DND-41 (cell line): ENCODE data around the gene ZBTB32.

Source experiments
- EZH2 ChIP-seq: IDR thresholded peaks from 3 replicates; pipeline ENCODE4 v1.6.1; 2012; ENCODE audit warnings: borderline replicate concordance, low read depth, mild to moderate bottlenecking, moderate library complexity, low read length, inconsistent platforms; ENCODE audit not compliant: severe bottlenecking
- TF ChIP-seq, protein P1 (sequence below): IDR thresholded peaks from 2 replicates; pipeline ENCODE4 v1.5.1; 2012; ENCODE audit warnings: borderline replicate concordance, low read length, moderate library complexity, mild to moderate bottlenecking; ENCODE audit not compliant: poor library complexity, severe bottlenecking; ENCODE audit errors: extremely low read depth

GRCh38 chr19:35742121-35742724, 37.9 kb downstream of the ZBTB32 start, which contains the start of gene IGFLR1:
- TF ChIP-seq, protein P1, sequence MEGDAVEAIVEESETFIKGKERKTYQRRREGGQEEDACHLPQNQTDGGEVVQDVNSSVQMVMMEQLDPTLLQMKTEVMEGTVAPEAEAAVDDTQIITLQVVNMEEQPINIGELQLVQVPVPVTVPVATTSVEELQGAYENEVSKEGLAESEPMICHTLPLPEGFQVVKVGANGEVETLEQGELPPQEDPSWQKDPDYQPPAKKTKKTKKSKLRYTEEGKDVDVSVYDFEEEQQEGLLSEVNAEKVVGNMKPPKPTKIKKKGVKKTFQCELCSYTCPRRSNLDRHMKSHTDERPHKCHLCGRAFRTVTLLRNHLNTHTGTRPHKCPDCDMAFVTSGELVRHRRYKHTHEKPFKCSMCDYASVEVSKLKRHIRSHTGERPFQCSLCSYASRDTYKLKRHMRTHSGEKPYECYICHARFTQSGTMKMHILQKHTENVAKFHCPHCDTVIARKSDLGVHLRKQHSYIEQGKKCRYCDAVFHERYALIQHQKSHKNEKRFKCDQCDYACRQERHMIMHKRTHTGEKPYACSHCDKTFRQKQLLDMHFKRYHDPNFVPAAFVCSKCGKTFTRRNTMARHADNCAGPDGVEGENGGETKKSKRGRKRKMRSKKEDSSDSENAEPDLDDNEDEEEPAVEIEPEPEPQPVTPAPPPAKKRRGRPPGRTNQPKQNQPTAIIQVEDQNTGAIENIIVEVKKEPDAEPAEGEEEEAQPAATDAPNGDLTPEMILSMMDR, result no peak
- no peak for TF ChIP-seq EZH2
